Coronary artery (tissue), 2 donors: ENCODE data around the gene RIC8B.

Source experiments
- DNase-seq: peaks from one replicate; pipeline ENCODE4 v3.0.0-alpha.2; 2017; ENCODE audit warnings: low spot score
- H3K27ac ChIP-seq, 2 donors: fragments of 200-600 bp; sonication (generic); one replicate each; pipeline ENCODE4 v1.5.1; 2016 to 2019
- H3K4me3 ChIP-seq: fragments of 200-600 bp; sonication (generic); 2 replicates; pipeline ENCODE4 v1.5.1; 2016; ENCODE audit warnings: mild to moderate bottlenecking, moderate library complexity
- TF ChIP-seq, protein P1 (sequence below): fragments of 200-600 bp; sonication (generic); IDR thresholded peaks from one replicate; pipeline ENCODE4 v1.5.1; 2019; ENCODE audit warnings: antibody characterized with exemption

Gene RIC8B

DNA sequence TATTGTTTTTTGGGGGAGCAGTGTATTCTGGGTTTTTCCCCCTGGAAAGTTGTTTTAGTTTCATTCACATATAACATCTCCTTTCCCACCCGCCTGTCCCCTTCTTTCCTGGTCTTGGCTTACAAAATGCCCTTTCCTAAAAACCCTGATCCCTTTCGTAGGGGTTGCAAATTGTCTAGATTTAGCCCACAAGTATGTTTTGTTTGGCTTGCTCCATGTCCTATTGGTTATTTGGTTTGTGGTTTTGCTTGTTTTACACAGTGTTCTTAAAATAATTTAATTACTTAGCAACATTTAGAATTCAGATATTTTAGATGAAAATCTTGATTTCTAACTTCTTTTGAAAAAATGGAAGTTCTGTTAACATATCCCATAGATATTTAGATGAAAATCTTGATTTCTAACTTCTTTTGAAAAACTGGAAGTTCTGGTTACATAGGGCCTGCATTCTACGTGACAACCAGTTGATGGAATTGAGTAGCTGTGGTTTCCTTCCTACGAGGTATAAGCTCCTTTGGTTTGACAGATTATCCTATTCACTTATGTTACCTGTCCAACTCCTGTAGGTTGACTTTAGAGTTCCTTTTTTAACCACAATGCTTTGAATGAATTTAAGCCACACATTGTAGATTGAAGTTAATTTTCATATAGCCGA lies 92.1 kb downstream of the RIC8B start:
- TF ChIP-seq, protein P1, sequence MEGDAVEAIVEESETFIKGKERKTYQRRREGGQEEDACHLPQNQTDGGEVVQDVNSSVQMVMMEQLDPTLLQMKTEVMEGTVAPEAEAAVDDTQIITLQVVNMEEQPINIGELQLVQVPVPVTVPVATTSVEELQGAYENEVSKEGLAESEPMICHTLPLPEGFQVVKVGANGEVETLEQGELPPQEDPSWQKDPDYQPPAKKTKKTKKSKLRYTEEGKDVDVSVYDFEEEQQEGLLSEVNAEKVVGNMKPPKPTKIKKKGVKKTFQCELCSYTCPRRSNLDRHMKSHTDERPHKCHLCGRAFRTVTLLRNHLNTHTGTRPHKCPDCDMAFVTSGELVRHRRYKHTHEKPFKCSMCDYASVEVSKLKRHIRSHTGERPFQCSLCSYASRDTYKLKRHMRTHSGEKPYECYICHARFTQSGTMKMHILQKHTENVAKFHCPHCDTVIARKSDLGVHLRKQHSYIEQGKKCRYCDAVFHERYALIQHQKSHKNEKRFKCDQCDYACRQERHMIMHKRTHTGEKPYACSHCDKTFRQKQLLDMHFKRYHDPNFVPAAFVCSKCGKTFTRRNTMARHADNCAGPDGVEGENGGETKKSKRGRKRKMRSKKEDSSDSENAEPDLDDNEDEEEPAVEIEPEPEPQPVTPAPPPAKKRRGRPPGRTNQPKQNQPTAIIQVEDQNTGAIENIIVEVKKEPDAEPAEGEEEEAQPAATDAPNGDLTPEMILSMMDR: no peak
- H3K27ac ChIP-seq: no peak overlapping the region
- DNase-seq: no peak
- H3K4me3 ChIP-seq: no peak overlapping the region

DNA sequence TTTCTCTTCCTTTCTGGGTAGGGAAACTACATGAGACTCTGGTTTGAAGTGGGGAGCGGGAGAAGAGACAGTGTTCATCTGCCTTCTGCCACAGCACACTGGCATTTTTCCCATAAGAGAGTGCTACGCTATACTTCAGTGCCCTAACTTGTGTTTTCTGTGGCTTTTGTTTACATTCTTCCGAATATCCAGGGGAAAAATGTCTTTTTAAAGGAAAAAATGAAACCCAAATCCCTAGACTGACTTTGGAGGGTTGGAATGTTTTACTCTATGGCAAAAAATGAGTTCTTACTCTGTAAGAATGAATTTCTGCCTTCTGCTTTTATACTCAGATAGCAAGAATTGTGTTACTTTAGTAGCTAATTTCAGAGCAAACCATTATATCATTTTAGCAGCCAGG lies 93.2 kb downstream of the RIC8B start:
- no peak for DNase-seq
- H3K4me3 ChIP-seq: no peak overlapping the region
- TF ChIP-seq, protein P1: no peak
- H3K27ac ChIP-seq: no peak overlapping the region

DNA sequence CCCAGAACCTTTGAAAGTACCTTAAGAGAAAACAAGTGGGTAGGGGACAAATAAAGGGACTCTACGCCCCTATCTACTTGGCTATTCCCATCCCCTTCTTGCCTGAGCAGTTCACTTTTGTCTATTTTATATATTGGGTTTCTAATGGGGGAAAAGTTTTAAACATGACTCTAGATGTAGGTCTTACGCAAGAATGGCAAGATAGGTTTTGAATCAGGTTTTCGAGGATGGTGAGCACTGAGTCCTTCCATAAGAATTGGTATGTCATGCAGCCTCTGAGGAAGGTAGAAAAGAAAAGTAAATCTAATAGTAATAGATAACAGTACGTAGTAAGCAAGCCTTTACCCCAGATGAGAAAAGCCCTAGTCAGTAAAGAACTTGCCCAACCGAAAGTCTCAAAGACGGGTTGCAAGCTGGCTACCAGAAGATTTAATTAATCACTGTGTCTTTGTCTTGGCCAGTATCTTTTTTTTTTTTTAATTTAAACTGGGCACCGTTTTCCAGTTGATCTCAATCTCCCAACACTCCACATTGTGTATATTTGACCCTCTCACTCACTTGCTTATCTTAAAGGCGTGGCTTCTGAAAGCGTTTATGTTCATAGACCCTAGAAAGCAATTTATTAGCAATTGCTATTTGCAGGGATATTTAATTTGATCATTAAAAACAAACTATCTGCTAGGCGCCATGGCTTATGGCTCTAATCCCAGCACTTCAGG lies 94.7 kb downstream of the RIC8B start:
- no peak for DNase-seq
- H3K27ac ChIP-seq: no peak overlapping the region
- TF ChIP-seq, protein P1: no peak
- H3K4me3 ChIP-seq: no peak overlapping the region

DNA sequence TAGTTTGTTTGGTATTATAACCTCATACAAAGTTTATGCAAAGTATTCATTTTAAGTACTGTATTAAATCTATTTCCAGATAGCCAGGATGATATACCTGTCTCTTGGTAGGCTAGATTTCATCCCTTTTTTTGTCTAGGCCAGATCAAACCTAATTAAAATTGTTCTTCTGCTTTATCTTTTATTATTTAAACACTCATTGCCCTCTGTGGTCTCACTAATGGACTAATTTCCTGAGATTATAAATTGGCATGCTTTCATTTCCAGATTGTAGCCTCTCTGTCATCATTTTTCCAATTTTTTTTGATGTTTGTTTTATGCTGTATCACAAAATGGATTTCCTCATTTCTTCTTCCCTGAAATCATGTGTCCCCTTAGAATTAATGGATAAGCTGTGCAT lies 95.6 kb downstream of the RIC8B start:
- Histone ChIP-seq H3K27ac (no peak overlapping the region), H3K4me3 (no peak overlapping the region)
- TF ChIP-seq, protein P1: no peak
- DNase-seq: no peak

DNA sequence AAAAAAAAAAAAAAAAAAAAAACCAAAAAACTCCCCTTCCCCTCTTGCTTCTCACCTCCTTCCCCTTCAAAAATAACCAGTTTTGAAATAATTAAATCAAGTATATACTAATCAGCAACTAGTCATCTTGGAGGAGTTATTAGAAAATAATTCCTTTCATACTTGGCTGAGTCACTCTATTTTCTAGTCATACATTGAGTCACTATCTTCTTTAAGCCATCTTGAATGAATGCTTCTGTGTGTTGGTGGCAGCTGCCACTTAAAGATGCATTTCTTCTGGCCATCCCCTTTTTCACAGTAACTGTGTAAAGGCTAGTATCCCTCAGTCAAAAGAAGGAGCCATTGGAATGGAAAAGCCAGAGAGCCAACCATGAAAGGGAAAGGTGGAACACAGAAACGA lies 97.0 kb downstream of the RIC8B start:
- no peak for DNase-seq
- Histone ChIP-seq H3K4me3 (no peak overlapping the region), H3K27ac (no peak overlapping the region)
- TF ChIP-seq, protein P1: no peak

DNA sequence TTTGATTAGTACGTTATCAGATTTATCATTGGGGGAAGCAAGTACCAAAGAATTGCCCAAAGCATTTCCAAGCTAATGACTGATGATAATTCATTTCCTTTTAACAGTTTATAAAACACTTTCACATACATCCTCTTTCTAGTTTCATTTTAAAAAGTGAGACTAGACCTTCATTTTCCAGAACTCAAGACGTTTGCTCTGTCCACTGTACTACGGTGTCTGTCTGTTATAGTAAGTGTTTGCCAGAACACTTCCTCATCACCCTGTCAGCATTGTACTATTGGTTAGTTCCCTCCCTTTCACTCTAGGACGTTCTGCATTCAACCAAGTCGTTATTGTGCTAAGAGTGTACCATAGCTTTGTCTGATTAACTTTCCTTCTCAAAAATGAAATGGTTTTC lies 99.5 kb downstream of the RIC8B start:
- DNase-seq: no peak
- TF ChIP-seq, protein P1: no peak
- H3K4me3 ChIP-seq: no peak overlapping the region
- H3K27ac ChIP-seq: no peak overlapping the region

DNA sequence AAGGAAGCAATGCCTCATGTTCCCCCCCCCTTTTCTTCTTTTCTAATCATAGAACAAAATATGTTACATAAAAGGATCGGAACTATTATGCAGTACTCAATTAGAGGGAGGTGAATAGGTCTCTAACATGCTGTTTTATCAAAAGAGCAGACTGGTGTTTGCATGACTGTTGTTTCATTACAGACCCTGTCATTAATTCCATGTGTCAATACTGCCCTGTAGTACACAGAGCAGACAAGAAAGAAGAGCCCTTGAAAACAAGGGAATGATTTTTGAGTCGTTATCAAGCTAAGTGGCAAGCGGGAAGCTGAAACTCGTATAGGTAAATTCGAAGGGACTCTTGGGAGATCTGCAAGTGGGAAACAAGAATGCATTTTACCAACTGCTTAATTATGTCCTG lies 104.3 kb downstream of the RIC8B start:
- no peak for DNase-seq
- TF ChIP-seq, protein P1: no peak
- H3K27ac ChIP-seq: no peak overlapping the region
- H3K4me3 ChIP-seq: no peak overlapping the region
